HG03103 (cell line): Measurements from ENCODE around the gene ELP4.

Source experiments
- ATAC-seq: cut with Tn5 transposase; IDR thresholded peaks from one replicate; pipeline ENCODE4 v1.9.1; 2021; ENCODE audit warnings: low read depth; ENCODE audit not compliant: unreplicated experiment

Gene ELP4

DNA sequence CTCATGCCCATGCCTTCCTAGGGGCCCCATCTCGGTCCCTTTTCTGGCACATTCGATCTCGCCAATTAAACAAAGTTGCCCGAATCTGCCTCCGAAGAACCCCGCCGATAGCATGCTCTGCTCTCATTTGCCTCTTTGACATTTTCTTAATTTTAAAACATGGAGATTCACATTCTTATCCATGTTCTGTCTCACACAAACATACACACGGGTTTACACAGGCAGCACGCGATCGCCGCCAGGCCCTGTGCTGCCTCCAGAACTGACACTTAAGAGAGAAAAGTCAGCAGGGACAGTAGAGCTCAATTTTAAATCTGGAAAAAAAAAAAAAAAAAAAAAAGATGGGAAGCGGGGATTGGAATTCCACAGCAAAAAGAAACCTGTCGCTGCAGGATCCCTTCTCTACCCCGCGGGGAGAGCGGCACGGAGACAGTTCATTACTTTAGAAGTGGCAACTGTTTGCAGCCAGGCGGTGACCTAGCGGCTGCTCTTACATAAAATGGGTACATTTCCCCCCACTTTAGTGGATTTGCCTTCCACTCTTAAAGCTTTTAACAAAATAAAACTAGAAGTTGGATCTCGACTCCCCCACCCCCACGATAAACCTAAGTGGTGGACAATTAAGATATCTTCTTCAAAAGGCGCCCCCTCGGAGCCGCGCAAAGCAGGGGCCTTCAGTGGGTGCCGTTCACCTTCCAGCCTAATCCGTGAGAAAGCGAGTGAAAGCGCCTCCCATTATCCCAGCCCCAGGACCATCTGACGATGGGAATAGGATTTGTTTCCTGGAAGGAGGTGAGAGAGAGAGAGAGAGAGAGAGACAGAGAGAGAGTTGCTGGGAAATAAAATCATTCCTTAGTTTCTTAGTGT, 287.9 kb downstream of the ELP4 start:
- no peak for ATAC-seq

DNA sequence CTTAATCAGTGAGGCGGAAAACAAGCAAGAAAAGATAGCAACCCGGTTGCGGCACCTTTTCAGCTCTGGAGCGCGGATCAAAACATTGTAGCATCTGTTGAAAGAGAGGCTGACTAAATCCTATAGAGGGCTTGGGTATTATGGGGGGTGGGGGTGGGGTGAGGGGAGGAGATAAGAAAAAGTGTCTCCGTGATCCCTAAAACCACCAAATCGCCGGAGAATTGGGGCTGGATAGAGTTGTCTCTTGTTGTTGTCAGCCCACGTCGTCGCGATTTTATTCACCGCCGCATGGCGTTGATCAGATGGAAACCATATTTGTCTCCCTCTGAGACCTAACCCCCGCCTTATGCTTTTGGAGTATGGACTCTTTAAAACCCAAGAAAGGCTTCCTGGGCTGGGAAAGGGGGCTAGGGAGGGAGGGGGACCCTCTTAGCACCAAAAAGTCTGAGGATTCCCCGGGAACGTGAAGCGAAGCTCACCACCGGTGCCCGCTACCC, 288.5 kb downstream of the ELP4 start:
- ATAC-seq, result no peak

GRCh38 chr11:31798554-31799434, 289.2 kb downstream of the ELP4 start:
- no peak for ATAC-seq

- ATAC-seq, result no peak
These were observed 290.1 kb downstream of the ELP4 start for GRCh38 chr11:31799435-31800397.

GRCh38 chr11:31800398-31801265, 291.1 kb downstream of the ELP4 start:
- no peak for ATAC-seq

DNA sequence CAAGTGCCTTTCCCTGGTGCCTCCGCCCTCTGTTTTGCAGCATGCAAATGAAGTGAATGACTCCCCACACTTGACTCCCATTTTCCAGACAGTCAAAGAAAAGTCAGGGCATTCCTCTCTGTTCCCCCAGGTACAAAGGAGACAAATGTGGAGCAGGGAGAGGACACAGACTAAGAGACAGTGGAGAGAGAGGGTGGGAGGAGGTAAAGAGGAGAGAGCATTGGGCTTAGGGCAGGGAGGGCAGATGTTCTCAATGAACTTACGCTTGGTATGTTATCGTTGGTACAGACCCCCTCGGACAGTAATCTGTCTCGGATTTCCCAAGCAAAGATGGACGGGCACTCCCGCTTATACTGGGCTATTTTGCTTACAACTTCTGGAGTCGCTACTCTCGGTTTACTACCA, 291.7 kb downstream of the ELP4 start:
- no peak for ATAC-seq

DNA sequence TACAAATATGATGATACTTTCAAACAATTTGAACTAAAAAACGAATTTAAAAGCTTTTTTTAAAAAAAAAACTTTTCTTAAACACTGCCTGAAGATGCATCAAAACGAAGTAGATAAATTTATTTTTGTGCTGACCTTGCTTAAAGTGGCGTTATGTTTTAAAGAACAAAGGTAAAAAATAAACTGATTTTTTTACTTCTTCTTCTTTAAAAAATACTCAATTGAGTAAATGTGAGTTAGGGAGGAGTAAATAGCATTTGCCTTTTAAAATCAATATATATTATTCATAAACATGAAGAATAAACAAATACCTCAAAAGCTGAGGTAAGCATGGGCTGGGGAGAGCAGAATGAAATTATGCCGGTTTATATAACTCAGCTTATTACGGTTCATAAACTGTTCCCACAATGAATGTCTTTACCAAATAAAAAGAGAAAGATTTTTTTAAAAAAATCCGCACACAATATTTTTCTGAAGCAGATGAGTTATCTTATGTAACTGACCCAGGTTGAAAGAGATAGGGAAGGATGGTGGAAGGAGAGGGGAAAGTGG, 292.5 kb downstream of the ELP4 start:
- no peak for ATAC-seq

- no peak for ATAC-seq
These were observed 293.0 kb downstream of the ELP4 start for GRCh38 chr11:31802609-31802989.

DNA sequence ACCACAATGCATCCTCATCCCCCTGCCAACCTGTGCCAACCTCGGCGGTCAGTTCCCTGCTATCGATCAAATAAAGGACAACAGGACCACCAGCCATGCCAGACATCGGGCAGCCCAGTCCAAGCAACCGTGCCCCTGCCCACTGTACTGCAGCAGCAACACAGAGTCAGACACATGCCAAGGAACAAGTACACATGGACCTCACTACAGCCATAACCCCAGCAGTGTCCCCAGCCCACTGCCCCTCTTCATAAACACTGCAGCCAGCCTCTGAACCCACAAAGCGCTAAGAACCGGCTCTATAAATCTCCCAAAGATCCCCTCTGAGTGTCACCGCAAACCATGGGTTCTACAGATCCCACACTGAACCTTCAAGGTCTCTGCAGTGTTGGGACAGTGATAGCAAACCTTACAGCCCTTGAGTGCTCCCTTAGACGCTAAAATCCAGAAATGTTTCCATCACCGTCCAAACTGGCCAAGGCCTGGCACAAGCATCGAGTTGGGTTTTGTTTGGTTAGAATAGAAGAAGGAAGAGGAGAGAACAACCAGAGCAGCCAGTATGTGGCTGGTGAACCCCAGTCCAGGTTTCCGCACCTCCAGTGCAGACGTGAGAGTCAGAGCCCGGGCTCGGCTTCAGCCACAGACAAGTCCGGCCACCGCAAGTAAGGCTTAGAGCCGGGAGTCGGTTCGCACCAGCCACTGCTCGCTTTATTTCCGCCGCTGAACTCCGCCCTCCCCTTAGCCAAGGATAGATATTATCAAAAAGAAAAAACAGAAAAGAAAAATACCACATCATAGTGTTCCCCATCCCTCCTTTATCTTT, 293.6 kb downstream of the ELP4 start:
- ATAC-seq, result no peak

DNA sequence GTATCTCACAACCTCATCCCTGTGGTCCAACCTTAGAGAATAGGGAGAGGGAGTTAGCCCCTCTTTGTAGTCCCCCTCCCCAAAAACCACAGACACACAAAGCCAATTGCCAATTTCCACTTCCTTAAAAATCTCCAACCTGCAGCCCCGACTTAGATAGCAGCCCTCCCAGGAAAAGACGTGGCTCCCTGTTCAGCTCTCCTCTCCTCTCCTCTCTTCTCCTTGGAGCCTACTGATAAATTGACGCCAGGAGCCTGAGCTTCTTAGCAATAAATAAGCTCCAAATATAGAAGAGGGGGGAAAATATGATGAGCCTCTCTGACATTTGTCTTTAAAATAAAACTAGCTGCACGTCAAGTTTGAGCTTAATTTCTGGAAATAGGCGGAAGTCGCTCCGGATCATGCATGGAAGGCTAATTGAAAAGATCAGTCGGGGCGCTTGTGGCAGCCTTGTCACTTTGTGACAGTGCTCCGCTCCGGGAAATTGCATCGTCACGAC, 294.3 kb downstream of the ELP4 start:
- ATAC-seq, result no peak

DNA sequence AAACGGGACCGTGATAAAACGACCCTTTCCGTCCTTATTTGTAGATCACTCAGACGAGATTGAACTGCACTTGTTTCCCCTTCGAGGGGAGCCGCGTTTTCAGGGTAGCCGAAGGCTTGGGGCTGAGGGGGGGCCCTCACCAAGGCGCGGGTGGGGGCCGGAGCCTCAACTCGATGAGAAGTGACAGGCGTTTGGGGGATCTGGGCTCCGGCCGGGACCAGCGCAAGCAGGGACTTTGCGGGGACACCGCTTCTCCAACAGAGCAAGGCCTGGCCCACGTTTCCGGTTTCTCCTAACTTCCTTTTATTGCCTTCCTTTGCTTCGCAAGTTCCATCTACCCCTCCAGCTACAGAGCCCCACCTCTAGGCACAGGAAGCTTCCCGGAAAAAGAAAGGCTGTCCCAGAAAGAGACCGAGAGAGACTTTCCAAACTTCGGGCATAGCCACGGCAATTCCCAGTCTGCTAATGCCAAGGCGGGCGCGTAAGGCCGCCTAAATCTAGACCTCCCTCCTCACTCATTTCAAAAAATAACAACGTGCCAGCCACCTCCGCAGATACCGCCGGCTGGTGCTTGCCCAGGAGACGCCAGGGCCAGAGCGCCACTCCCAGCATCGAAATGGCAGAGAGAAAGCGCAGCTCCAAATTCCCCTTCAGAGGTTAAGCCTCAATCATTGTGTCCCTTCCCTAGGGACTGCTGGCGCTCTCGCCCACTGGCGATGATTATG, 294.9 kb downstream of the ELP4 start:
- ATAC-seq, result no peak

- ATAC-seq, result no peak
These were observed 295.6 kb downstream of the ELP4 start for GRCh38 chr11:31805037-31805628.

DNA sequence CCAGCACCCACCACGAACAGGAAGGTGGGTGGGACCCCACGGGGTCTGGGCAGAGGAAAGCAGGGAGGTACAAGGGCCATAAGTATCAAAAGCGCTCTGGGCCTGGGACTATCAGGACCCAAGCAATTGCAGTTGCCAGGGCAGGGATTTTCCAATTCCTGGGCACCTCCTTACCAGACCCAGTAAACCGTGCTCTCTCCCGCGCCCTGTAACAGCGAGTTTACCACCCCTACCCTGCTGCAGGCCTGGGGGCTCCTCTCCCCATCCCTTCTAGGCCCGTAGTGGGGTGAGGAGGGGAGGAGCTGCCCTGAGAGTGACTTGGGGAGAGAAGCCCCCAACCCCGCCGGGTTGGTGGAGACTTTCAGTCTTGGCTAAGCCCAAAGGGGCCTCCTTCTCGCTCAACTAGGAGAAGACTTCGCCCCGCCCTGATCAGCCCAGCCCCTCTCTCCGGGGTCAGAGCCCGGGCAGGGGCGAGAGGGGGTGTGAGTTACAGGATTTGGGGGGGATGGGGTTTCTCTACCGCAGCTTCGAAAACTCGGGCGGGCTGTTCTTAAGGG, 296.1 kb downstream of the ELP4 start:
- no peak for ATAC-seq

GRCh38 chr11:31806186-31806927, 296.8 kb downstream of the ELP4 start:
- ATAC-seq, result no peak

DNA sequence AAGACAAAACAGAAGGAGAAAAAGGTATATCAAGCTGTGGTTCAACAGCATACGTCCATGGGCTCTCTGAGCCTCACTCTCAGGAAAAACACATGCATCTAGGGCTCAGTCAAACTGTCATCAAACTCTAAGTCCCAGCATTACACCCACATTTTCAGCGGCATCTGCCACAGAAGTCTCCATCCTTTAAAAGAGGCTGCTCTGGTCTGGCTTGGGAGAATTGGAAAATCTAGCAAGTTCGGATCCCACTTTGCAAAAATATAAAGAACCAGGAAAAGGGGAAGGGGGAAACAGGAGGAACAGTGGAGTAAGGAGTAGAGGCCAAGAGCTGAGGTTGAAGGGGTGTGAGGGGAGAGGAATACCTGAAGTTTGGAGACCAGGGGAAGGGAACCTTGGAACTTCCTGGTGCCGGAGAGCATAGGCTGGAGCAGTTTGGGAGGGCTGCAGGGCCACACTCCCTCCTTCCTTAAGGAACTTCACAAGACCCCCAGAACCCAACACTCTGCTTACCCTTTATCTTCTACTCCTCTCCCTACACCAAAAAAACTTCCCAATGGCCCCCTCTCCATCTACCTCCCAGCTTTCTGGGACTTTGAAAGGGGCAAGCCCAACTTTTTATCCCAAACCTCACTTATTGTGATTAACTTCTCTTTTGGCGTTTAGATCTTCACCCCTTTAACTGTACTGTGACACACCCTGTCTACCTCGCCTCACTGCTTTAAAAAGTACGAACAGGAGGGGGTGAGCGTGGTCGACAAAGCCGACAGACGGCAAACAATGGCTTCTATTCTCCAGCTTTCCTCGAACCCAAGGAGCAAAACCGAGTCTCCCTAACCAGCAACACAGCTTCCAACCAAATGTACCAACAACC, 297.6 kb downstream of the ELP4 start:
- no peak for ATAC-seq
